ENCODE results near the gene S100A4.
"Not testable (repeated sequence)": the region's sequence is repeated elsewhere in the genome, so short reads cannot be mapped to it uniquely, and the experiment has no call there.

The S100A4 gene

GRCh38 chr1:153545067-153546055 lies at the start of gene S100A4:
Gene S100A4, minus strand, starts transcription at chr1:153545806. Its CDS starts 1,012 bp downstream, at chr1:153544794.
- peak; percentile 81 for DNase-seq (ENCODE audit: low read depth)

- no peak for DNase-seq (ENCODE audit: low read depth)
Measured at GRCh38 chr1:153592748-153593147, 47.1 kb upstream of the S100A4 start.

GRCh38 chr1:153588482-153588881 lies 42.9 kb upstream of the S100A4 start:
- DNase-seq (ENCODE audit: low read depth) = no peak

- not testable (repeated sequence) for DNase-seq (ENCODE audit: low read depth)
Measured at GRCh38 chr1:153588033-153588432, 42.4 kb upstream of the S100A4 start.

GRCh38 chr1:153587314-153587713 lies 41.7 kb upstream of the S100A4 start:
- no peak for DNase-seq (ENCODE audit: low read depth)

- no peak for DNase-seq (ENCODE audit: low read depth)
Measured at GRCh38 chr1:153586347-153586746, 40.7 kb upstream of the S100A4 start.

- no peak for DNase-seq (ENCODE audit: low read depth)
Measured at GRCh38 chr1:153585006-153585405, 39.4 kb upstream of the S100A4 start.

- DNase-seq (ENCODE audit: low read depth) = no peak
Measured at GRCh38 chr1:153583976-153584375, 38.4 kb upstream of the S100A4 start.

GRCh38 chr1:153583514-153583913 lies 37.9 kb upstream of the S100A4 start:
- not testable (repeated sequence) for DNase-seq (ENCODE audit: low read depth)

- not testable (repeated sequence) for DNase-seq (ENCODE audit: low read depth)
Measured at GRCh38 chr1:153582836-153583235, 37.2 kb upstream of the S100A4 start.

- DNase-seq (ENCODE audit: low read depth) = no peak
Measured at GRCh38 chr1:153578936-153579335, 33.3 kb upstream of the S100A4 start.

- DNase-seq (ENCODE audit: low read depth) = no peak
Measured at GRCh38 chr1:153578490-153578889, 32.9 kb upstream of the S100A4 start.

GRCh38 chr1:153577624-153578051 lies 32.0 kb upstream of the S100A4 start:
- no peak for DNase-seq (ENCODE audit: low read depth)

- DNase-seq (ENCODE audit: low read depth) = no peak
Measured at GRCh38 chr1:153577138-153577537, 31.5 kb upstream of the S100A4 start.

GRCh38 chr1:153575497-153575896 lies 29.9 kb upstream of the S100A4 start:
- not testable (repeated sequence) for DNase-seq (ENCODE audit: low read depth)

GRCh38 chr1:153575081-153575491 lies 29.5 kb upstream of the S100A4 start:
- not testable (repeated sequence) for DNase-seq (ENCODE audit: low read depth)

GRCh38 chr1:153573351-153573750 lies 27.7 kb upstream of the S100A4 start:
- no peak for DNase-seq (ENCODE audit: low read depth)

GRCh38 chr1:153572569-153573015 lies 27.0 kb upstream of the S100A4 start:
- no peak for DNase-seq (ENCODE audit: low read depth)

GRCh38 chr1:153571706-153572105 lies 26.1 kb upstream of the S100A4 start:
- DNase-seq (ENCODE audit: low read depth) = no peak

GRCh38 chr1:153570874-153571273 lies 25.3 kb upstream of the S100A4 start:
- DNase-seq (ENCODE audit: low read depth) = no peak

GRCh38 chr1:153569465-153569864 lies 23.9 kb upstream of the S100A4 start:
- no peak for DNase-seq (ENCODE audit: low read depth)

GRCh38 chr1:153568367-153569099 lies 22.9 kb upstream of the S100A4 start:
- DNase-seq (ENCODE audit: low read depth) = peak; percentile 65

Measured in activated T-helper 1 cell treated with Interleukin-2 at 50 U/mL for 16 hours (primary cell).